A204.1 (cell line): ENCODE measurements around the gene SERPINC1.
"Not testable (repeated sequence)": the region's sequence is repeated elsewhere in the genome, so short reads cannot be mapped to it uniquely, and the experiment has no call there.

Experiments used
- FAIRE-seq: peaks from 2 replicates; lab custom pipeline; 2012; peaks lifted over from hg19 to GRCh38; lab: Jason Lieb, UNC

SERPINC1 gene

DNA sequence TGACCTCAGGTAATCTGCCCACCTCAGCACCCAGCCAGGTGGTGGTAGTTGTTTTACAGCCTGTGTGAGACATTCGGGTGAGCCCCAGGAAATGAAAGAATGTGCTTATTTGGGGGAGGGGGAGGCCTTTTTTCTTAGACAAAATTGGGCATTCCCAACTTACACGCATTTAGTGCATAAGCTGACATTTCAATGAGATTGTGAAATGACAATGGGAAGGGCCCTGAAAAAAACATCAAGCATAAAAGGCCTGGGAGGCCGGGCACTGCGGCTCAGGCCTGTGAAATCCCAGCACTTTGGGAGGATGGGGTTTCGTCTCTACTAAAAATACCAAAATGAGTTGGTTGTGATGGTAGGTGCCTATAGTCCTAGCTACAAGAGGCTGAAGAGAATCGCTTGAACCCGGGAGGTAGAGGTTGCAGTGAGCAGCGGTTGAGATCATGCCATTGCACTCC is 54.3 kb downstream of the SERPINC1 start:
- no peak for FAIRE-seq

DNA sequence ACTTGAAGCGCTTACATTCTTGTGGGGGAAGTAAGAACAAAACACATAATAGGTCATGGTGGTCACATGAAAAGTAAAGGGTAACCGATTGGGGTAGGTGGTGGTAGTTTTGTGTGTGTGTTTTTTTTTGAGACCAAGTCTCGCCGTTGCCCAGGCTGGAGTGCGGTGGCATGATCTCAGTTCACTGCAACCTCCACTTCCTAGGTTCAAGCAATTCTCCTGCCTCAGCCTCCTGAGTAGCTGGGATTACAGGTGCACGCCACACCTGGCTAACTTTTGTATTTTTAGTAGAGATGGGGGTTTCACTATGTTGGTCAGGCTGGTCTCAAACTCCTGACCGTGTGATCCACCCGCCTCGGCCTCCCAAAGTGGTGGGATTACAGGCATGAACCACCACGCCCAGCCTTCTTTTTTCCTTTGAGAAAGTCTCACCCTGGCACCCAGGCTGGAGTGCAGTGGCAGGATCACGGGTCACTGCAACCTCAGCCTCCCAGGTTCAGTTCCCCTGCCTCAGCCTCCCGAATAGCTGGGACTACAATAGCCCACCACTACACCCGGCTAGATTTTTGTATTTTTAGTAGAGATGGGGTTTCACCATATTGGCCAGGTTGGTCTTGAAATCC is 54.9 kb downstream of the SERPINC1 start:
- not testable (repeated sequence) for FAIRE-seq

DNA sequence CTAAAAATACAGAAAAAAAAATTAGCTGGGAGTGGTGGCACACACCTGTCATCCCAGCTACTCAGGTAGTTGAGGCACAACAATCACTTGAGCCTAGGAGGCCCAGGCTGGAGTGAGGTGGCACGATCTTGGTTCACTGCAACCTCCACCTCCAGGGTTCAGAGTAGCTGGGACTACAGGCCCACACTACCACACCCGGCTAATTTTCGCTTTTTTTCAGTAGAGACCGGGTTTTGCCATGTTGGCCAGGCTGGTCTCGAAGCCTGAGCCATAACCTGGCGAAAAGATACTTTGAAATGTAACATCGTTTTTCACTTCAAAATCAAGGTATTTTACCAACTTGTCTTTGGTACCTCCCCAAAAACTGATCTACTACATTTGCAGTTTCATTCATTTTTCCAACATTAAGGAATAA is 55.4 kb downstream of the SERPINC1 start:
- FAIRE-seq, result no peak

DNA sequence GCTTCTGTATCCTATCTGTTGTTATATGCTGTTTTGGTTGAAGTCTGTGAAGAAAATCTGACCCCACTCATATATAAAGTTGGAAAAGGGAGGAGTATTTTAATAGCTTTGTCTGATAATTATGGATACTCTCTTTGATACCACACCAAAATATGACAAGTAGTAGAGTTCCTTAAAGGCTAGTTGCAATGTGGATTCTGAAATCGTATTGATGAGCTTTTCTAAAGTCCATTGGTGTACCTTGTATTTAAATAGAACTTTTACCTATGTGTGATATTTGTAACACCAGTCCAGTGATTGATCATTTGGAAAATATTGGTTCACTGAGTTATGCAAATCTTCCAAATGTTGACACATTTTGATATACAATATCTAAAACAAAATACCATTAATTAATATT is 57.1 kb downstream of the SERPINC1 start:
- no peak for FAIRE-seq

DNA sequence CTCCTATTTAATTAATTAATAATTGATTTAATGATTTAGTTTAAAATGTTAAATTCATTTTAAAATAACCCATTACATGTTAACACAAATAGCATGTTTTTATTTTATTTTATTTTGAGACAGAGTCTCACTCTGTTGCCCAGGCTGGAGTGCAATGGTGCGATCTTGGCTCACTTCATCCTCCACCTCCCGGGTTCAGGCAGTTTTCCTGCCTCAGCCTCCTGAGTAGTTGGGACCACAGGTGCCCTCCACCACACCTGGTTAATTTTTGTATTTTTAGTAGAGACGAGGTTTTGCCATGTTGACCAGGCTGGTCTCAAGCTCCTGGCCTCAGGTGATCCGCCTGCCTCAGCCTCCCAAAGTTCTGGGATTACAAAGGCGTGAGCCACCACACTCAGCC is 57.6 kb downstream of the SERPINC1 start:
- not testable (repeated sequence) for FAIRE-seq

DNA sequence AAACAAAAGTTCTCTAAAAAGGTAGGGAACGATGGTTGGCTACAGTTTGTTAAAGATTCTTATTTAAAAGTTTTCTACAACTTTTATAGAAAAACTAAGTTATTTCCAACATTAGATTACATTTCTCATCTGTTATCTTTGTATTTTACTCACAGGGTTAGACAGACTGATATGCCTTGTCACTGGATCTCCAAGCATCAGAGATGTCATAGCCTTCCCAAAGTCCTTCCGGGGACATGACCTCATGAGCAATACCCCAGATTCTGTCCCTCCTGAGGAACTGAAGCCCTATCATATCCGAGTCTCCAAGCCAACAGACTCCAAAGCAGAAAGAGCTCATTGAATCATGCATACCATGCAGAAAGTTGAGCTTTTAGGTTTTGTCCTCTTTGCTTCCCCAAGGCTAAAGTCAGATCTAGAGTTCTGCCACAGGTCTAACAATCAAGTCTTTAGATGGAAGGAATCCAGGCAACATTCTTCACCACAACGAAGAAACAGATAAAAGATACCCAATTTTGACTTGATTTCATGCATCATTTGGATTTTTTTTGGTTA is 59.7 kb downstream of the SERPINC1 start:
- FAIRE-seq, result no peak

DNA sequence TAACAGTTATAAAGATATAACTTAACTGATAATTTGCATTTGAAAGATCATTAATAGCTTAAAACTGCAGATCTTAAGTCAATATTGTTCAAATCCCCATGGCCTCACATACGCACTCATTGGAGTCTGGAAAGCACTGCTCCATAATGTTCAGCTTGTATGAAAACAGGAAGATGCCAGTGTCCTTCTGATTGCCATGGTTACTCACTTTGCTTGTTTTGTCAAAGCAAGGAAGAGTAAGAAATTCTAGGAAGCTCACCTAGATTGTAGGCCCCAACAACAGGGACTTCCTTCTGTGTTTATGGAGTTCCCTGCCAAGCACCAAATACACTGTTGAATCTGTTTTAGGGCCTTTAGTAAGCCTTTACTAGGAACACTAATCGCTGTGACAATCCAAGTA is 60.2 kb downstream of the SERPINC1 start:
- no peak for FAIRE-seq

DNA sequence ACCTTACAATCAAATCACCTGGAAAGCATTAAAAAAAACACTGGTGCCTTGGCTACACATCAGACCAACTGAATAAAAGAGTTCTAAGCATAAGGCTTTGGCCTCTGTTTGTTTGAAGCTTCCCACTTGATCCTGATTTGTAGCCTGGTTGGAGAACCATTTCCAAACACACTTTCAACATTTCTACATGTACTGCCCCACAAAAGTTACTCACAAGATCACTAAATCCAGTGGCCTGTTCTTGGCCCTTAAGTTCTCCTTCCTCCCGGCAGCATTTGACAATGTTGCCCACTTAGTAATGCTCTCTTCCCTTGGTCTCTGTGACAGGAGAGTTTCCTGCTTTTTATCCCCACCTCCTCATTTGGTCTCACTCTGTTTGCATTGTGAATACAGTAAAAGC is 61.1 kb downstream of the SERPINC1 start:
- no peak for FAIRE-seq
